ENCODE data around the gene TCEA2.

TCEA2 gene

DNA sequence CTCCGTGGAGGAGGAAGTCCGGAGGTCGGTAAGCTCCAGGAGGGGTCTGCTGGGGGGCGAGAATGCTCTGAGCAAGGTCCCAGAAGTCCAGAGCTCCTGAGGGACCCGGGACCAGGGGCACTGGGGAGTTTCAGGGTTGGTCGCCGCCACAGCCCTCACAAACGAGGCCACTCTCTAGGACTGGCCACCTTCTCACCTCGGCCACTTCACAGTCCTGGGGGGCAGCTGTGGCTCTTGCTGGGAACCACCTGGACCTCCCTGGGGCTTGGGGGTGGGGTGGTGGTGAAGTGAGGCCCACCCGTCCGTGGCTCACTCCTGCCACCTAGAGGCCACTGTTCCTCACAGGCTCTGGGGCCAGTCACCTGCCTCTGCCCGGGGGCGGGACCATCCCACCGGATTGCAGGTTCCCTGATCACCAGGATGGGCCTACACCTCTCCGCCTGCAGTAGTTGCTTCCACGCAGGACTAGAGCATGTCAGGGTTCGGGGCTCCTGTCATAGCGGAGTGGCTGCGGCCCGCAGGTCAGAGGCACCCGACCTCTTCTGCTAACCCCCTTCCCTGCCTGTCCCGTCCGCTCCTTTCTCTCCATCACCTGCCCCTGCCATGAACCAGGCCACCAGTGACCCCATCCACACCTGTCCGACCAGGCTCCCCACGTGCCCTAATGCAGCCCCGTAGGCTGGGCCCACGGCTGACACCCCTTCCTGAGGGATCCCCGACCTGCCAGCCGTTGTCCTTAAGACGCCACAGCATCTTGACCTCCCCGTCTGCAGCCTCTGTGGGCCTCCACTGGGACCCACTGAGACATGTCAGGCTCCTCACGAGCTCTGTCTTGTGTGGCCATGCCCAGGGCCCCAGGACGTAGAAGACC, 5.1 kb upstream of the TCEA2 start:
- Histone ChIP-seq H3K27me3 (replicated peaks in 2 of 5; ENCODE audit: control insufficient read depth in 4 of 5, insufficient read depth in 5 of 5, low read length in 4 of 5) (no peaks in the 10 kb centered on the region), H3K4me1 (ENCODE audit: control extremely low read depth in 1 of 4, control insufficient read depth in 4 of 4, insufficient read depth in 4 of 4, low read length in 3 of 4) (peaks cover 2 to 64% (median 62%) of the 10 kb centered on the region in 4 experiments), H3K27ac (ENCODE audit: insufficient read depth in 1 of 2, low read depth in 1 of 2, low read length in 2 of 2, poor library complexity in 1 of 2, severe bottlenecking in 2 of 2) (no peak overlapping the region), H3K36me3 (ENCODE audit: control insufficient read depth in 4 of 4, insufficient read depth in 4 of 4, low read length in 3 of 4) (no peaks in the 10 kb centered on the region), H3K4me3 (ENCODE audit: control insufficient read depth in 1 of 7, extremely low read depth in 1 of 7, insufficient read depth in 4 of 7, low read depth in 2 of 7, low read length in 6 of 7) (peak overlapping the region in 3 of 7 experiments; percentile 33 to 61 (median 36)), H3K9me3 (ENCODE audit: control extremely low read depth in 1 of 5, control insufficient read depth in 4 of 5, insufficient read depth in 2 of 5, low read depth in 1 of 5, low read length in 4 of 5) (no peaks in the 10 kb centered on the region)
- ChIA-PET POLR2A (no interaction called here), CTCF (interaction anchor here (0.6 to 15.2 kb wide), 13 partner anchors 11 to 176 kb away, joined by 3 to 187 read pairs (median 5); partner anchors contain the start of genes C20orf204, PRPF6, RGS19 and SAMD10)
- peak; percentile 58 to 74 (median 66) for DNase-seq
- WGBS (ENCODE audit: insufficient coverage), result 37% methylated on average over 27 of the region's 33 CpGs

DNA sequence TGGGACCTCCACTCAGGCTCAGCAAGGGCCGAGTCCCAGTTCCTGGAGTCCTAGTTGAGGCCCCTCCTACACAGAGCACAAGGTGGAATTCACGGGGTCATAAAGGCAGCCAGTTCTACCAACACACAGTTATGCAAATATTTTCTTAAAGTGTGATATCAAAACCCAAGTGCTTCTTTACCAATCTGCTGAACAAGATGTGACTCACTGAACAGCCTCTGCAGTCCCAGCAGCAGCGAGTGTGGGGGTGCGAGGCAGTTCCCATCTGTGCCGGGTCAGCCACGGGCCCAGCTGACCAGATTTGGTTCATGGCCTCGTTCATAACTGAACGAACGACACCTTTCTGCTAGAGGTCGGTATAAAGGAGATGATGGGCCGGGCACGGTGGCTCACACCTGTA, 4.5 kb upstream of the TCEA2 start:
- Histone ChIP-seq H3K9me3 (ENCODE audit: control extremely low read depth in 1 of 5, control insufficient read depth in 4 of 5, insufficient read depth in 2 of 5, low read depth in 1 of 5, low read length in 4 of 5) (no peaks in the 10 kb centered on the region), H3K27ac (ENCODE audit: insufficient read depth in 1 of 2, low read depth in 1 of 2, low read length in 2 of 2, poor library complexity in 1 of 2, severe bottlenecking in 2 of 2) (no peak overlapping the region), H3K4me1 (ENCODE audit: control extremely low read depth in 1 of 4, control insufficient read depth in 4 of 4, insufficient read depth in 4 of 4, low read length in 3 of 4) (peaks cover 2 to 61% (median 59%) of the 10 kb centered on the region in 4 experiments), H3K27me3 (replicated peaks in 2 of 5; ENCODE audit: control insufficient read depth in 4 of 5, insufficient read depth in 5 of 5, low read length in 4 of 5) (no peaks in the 10 kb centered on the region), H3K4me3 (ENCODE audit: control insufficient read depth in 1 of 7, extremely low read depth in 1 of 7, insufficient read depth in 4 of 7, low read depth in 2 of 7, low read length in 6 of 7) (no peak overlapping the region), H3K36me3 (ENCODE audit: control insufficient read depth in 4 of 4, insufficient read depth in 4 of 4, low read length in 3 of 4) (no peaks in the 10 kb centered on the region)
- no peak for DNase-seq
- POLR2A ChIA-PET, result no interaction called here
- WGBS (ENCODE audit: insufficient coverage), result 94% methylated on average over 10 of the region's 12 CpGs
- CTCF ChIA-PET, result interaction anchor here (1.1 to 15.2 kb wide), 8 partner anchors 12 to 125 kb away, joined by 4 to 187 read pairs (median 8); partner anchors contain the start of genes C20orf204, PRPF6 and SAMD10

DNA sequence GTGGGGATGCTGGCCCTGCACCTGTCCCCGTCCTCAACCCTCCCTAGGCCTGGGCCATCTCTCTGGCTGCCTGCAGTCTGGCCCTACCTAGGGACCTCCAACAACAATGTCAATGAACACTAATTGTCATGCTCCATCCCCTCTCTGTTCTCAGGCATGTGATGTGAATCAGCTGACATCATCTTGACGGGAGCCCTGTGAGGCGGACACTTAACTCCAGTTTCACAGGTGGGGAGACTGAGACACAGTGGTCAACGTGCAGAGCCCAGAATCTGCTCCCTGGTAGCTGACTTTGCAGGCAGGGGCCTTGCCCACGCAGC, 762 bp upstream of the TCEA2 start:
- Histone ChIP-seq H3K36me3 (ENCODE audit: control insufficient read depth in 4 of 4, insufficient read depth in 4 of 4, low read length in 3 of 4) (no peaks in the 10 kb centered on the region), H3K9me3 (ENCODE audit: control extremely low read depth in 1 of 5, control insufficient read depth in 4 of 5, insufficient read depth in 2 of 5, low read depth in 1 of 5, low read length in 4 of 5) (no peaks in the 10 kb centered on the region), H3K27ac (ENCODE audit: insufficient read depth in 1 of 2, low read depth in 1 of 2, low read length in 2 of 2, poor library complexity in 1 of 2, severe bottlenecking in 2 of 2) (peak overlapping the region; percentile 33 to 83), H3K4me3 (ENCODE audit: control insufficient read depth in 1 of 7, extremely low read depth in 1 of 7, insufficient read depth in 4 of 7, low read depth in 2 of 7, low read length in 6 of 7) (peak overlapping the region in 4 of 7 experiments; percentile 76 to 83 (median 80)), H3K27me3 (replicated peaks in 2 of 5; ENCODE audit: control insufficient read depth in 4 of 5, insufficient read depth in 5 of 5, low read length in 4 of 5) (no peaks in the 10 kb centered on the region), H3K4me1 (ENCODE audit: control extremely low read depth in 1 of 4, control insufficient read depth in 4 of 4, insufficient read depth in 4 of 4, low read length in 3 of 4) (peaks cover 2 to 61% (median 56%) of the 10 kb centered on the region in 4 experiments)
- ChIA-PET POLR2A (interaction anchor here (0.7 to 1.6 kb wide), 5 partner anchors 8 to 24 kb away, joined by 3 to 6 read pairs (median 3); partner anchors contain the start of genes OPRL1 and RGS19), CTCF (interaction anchor here (0.9 to 15.2 kb wide), 8 partner anchors 8 to 82 kb away, joined by 3 to 187 read pairs (median 6); partner anchors contain the start of genes C20orf204 and LKAAEAR1)
- DNase-seq, result no peak
- WGBS (ENCODE audit: insufficient coverage), result 63% methylated on average over 5 of the region's 5 CpGs

DNA sequence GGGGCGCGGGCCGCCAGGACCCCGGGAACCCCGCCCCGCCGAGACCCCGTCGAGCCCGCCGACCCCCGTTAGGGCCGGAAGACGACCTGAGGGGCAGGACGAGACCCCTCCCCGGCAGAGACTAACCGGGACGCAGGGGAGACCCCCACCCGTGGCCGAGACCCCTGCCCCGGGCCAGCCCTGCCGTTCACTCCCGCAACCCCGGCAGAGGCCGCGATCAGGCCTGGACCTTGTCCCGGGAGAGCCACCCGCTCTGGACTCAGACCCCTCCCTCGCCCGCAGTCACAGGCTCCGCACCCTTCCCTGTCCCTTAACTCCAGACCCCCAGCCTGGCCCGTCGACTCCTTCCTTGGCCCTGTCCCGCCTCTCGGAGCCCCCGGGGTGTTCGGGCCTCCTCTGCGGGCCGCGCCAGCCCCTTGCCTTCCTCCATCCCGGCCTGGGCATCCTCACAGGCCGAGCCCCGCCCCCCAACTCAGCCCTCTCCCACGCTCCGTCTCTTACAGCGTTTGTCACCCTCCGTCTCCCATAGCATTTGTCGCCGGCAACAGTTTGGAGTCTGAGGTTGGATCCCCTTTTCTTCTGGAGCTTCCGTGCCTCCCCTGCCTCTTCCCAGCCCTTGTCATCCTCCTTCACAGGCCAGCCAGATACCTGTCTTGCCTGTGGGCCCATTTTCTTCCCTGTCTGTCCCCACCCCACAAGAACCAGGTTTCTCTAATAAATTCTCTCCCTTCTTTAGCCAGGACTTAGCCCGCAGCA, 569 bp downstream of the TCEA2 start:
- no peaks in the 10 kb centered on the region for H3K9me3 ChIP-seq (ENCODE audit: control extremely low read depth in 1 of 5, control insufficient read depth in 4 of 5, insufficient read depth in 2 of 5, low read depth in 1 of 5, low read length in 4 of 5)
- WGBS (ENCODE audit: insufficient coverage), result 2% methylated on average over 51 of the region's 51 CpGs
- H3K27me3 ChIP-seq (replicated peaks in 2 of 5; ENCODE audit: control insufficient read depth in 4 of 5, insufficient read depth in 5 of 5, low read length in 4 of 5), result no peaks in the 10 kb centered on the region
- peaks cover 2 to 64% (median 58%) of the 10 kb centered on the region in 4 experiments for H3K4me1 ChIP-seq (ENCODE audit: control extremely low read depth in 1 of 4, control insufficient read depth in 4 of 4, insufficient read depth in 4 of 4, low read length in 3 of 4)
- H3K36me3 ChIP-seq (ENCODE audit: control insufficient read depth in 4 of 4, insufficient read depth in 4 of 4, low read length in 3 of 4), result no peaks in the 10 kb centered on the region
- peak overlapping the region in 1 of 2 experiments; percentile 43 for H3K27ac ChIP-seq (ENCODE audit: insufficient read depth in 1 of 2, low read depth in 1 of 2, low read length in 2 of 2, poor library complexity in 1 of 2, severe bottlenecking in 2 of 2)
- H3K4me3 ChIP-seq (ENCODE audit: control insufficient read depth in 1 of 7, extremely low read depth in 1 of 7, insufficient read depth in 4 of 7, low read depth in 2 of 7, low read length in 6 of 7), result peak overlapping the region; percentile 58 to 83 (median 76)
- POLR2A ChIA-PET, result interaction anchor here (1.0 to 1.7 kb wide), 5 partner anchors 10 to 25 kb away, joined by 3 to 6 read pairs (median 3); partner anchors contain the start of genes OPRL1 and RGS19
- CTCF ChIA-PET, result interaction anchor here (0.8 to 15.2 kb wide), 11 partner anchors 9 to 83 kb away, joined by 3 to 187 read pairs (median 8); partner anchors contain the start of genes C20orf204, LKAAEAR1 and OPRL1
- DNase-seq, result no peak

GRCh38 chr20:64064145-64064698, 1.2 kb downstream of the TCEA2 start:
- Histone ChIP-seq H3K27ac (ENCODE audit: insufficient read depth in 1 of 2, low read depth in 1 of 2, low read length in 2 of 2, poor library complexity in 1 of 2, severe bottlenecking in 2 of 2) (no peak overlapping the region), H3K4me1 (ENCODE audit: control extremely low read depth in 1 of 4, control insufficient read depth in 4 of 4, insufficient read depth in 4 of 4, low read length in 3 of 4) (peaks cover 2 to 70% (median 64%) of the 10 kb centered on the region in 4 experiments), H3K4me3 (ENCODE audit: control insufficient read depth in 1 of 7, extremely low read depth in 1 of 7, insufficient read depth in 4 of 7, low read depth in 2 of 7, low read length in 6 of 7) (peak overlapping the region in 5 of 7 experiments; percentile 63 to 83 (median 79)), H3K36me3 (ENCODE audit: control insufficient read depth in 4 of 4, insufficient read depth in 4 of 4, low read length in 3 of 4) (no peaks in the 10 kb centered on the region), H3K9me3 (ENCODE audit: control extremely low read depth in 1 of 5, control insufficient read depth in 4 of 5, insufficient read depth in 2 of 5, low read depth in 1 of 5, low read length in 4 of 5) (no peaks in the 10 kb centered on the region), H3K27me3 (replicated peaks in 2 of 5; ENCODE audit: control insufficient read depth in 4 of 5, insufficient read depth in 5 of 5, low read length in 4 of 5) (no peaks in the 10 kb centered on the region)
- CTCF ChIA-PET, result interaction anchor here (0.8 to 2.7 kb wide), 6 partner anchors 8 to 56 kb away, joined by 3 to 12 read pairs (median 6); partner anchors contain the start of gene OPRL1
- 55% methylated on average over 3 of the region's 12 CpGs for WGBS (ENCODE audit: insufficient coverage)
- POLR2A ChIA-PET, result interaction anchor here (1.0 to 1.7 kb wide), 2 partner anchors 13 to 17 kb away, joined by 3 to 4 read pairs; no protein-coding TSS in a partner anchor
- no peak for DNase-seq

DNA sequence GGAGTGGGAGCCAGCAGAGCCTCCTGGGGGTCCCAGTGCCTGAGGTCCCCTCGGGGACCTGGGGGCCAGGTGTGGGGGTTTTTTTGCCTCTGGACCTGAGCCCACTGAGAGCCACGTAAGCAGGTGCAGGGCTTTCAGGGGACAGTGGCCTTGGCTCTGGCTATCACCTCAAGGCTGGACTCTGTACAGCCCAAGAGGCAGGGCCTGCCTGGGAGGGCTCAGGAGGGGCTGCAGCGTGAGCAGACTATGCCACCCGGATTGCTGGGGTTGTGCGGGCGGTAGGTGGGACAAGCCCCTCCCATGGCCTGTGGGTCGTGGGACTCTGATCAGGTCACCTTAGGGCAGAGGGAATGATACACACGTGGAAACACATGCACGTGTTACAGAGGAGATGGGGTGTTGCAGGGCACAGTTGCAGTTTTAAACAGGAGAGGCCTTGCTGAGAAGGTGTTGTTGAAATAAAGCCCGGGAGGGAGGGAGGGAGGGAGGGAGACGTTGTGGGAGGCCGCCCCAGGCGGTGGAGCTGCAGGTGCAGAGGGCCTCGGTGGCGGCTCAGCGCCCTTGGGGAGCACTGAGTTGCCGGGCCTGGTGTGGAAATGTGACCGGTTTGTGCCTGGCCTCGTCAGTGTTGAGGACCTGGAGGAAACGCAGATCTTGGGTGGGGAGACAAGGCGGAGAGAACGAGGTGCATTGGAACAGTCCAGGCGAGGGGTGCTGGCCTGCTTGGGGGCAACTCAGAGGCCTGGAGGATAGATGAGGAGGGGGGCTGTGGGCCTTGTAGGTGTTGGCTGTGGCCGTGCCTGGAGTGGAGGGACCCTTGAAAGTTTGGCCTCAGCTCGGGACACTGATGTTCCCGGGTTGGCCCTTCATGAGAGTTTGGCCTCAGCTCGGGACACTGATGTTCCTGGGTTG, 2.3 kb downstream of the TCEA2 start:
- WGBS (ENCODE audit: insufficient coverage), result 48% methylated on average over 23 of the region's 27 CpGs
- H3K4me3 ChIP-seq (ENCODE audit: control insufficient read depth in 1 of 7, extremely low read depth in 1 of 7, insufficient read depth in 4 of 7, low read depth in 2 of 7, low read length in 6 of 7), result peak overlapping the region in 1 of 7 experiments; percentile 11
- peaks cover 2 to 79% (median 72%) of the 10 kb centered on the region in 4 experiments for H3K4me1 ChIP-seq (ENCODE audit: control extremely low read depth in 1 of 4, control insufficient read depth in 4 of 4, insufficient read depth in 4 of 4, low read length in 3 of 4)
- POLR2A ChIA-PET, result interaction anchor here (0.8 to 1.7 kb wide), 2 partner anchors 12 to 14 kb away, joined by 3 to 4 read pairs; partner anchors contain the start of genes OPRL1 and RGS19
- H3K36me3 ChIP-seq (ENCODE audit: control insufficient read depth in 4 of 4, insufficient read depth in 4 of 4, low read length in 3 of 4), result no peaks in the 10 kb centered on the region
- H3K9me3 ChIP-seq (ENCODE audit: control extremely low read depth in 1 of 5, control insufficient read depth in 4 of 5, insufficient read depth in 2 of 5, low read depth in 1 of 5, low read length in 4 of 5), result no peaks in the 10 kb centered on the region
- peak in 1 of 3 donors; percentile 40 for DNase-seq
- CTCF ChIA-PET, result interaction anchor here (1.1 to 2.7 kb wide), 6 partner anchors 10 to 27 kb away, joined by 3 to 12 read pairs (median 8); partner anchors contain the start of genes OPRL1 and RGS19
- no peak overlapping the region for H3K27ac ChIP-seq (ENCODE audit: insufficient read depth in 1 of 2, low read depth in 1 of 2, low read length in 2 of 2, poor library complexity in 1 of 2, severe bottlenecking in 2 of 2)
- H3K27me3 ChIP-seq (replicated peaks in 2 of 5; ENCODE audit: control insufficient read depth in 4 of 5, insufficient read depth in 5 of 5, low read length in 4 of 5), result no peaks in the 10 kb centered on the region
